IPS-11a (cell line): ENCODE data around the gene AKR1C4.

ENCODE experiments used
- H3K4me3 ChIP-seq: one replicate; pipeline ENCODE4 v1.5.1; 2013; ENCODE audit warnings: low read depth, low read length, control low read depth

AKR1C4 gene

GRCh38 chr10:5265139-5265538 lies 68.5 kb downstream of the AKR1C4 start:
- H3K4me3 ChIP-seq = no peak overlapping the region

- H3K4me3 ChIP-seq = no peak overlapping the region
Observed at GRCh38 chr10:5266351-5266750, 69.7 kb downstream of the AKR1C4 start.

- no peak overlapping the region for H3K4me3 ChIP-seq
Observed at GRCh38 chr10:5266804-5267203, 70.2 kb downstream of the AKR1C4 start.

- no peak overlapping the region for H3K4me3 ChIP-seq
Observed at GRCh38 chr10:5268234-5268633, 71.6 kb downstream of the AKR1C4 start.
